Heart left ventricle (tissue), 16 donors: ENCODE data around the gene FOXP1. TPM values are rescaled to one million over a fixed set of nuclear protein-coding genes. Genes with fewer than 3 reads are reported as not detected.
"Not testable (repeated sequence)": the region's sequence is repeated elsewhere in the genome, so short reads cannot be mapped to it uniquely, and the experiment has no call there.

Experiments
- ATAC-seq, 4 donors: fragments of 200-7000 bp; cut with Tn5 transposase; one replicate each; pipeline ENCODE4 v1.9.1; 2020 to 2022; ENCODE audit warnings: moderate library complexity in 4 of 4, mild to moderate bottlenecking in 3 of 4, moderate number of reproducible peaks in 1 of 4
- DNase-seq, 5 donors: peaks; one replicate each; pipeline ENCODE4 v3.0.0-alpha.2; 2020
- H3K27ac ChIP-seq, 12 donors: fragments of 200-600 bp; sonication (generic) in 4 of 12; one replicate each; pipeline versions ENCODE4 v1.5.0 to v1.8.0; 2016 to 2022; ENCODE audit warnings: mild to moderate bottlenecking in 2 of 12
- H3K27me3 ChIP-seq, 9 donors: fragments of 200-600 bp; sonication (generic) in 2 of 9; one replicate each; pipeline versions ENCODE4 v1.5.1 to v1.8.0; 2016 to 2022; ENCODE audit warnings: mild to moderate bottlenecking in 3 of 9
- H3K36me3 ChIP-seq, 9 donors: fragments of 200-600 bp; sonication (generic) in 2 of 9; one replicate each; pipeline versions ENCODE4 v1.5.0 to v1.8.0; 2018 to 2022; ENCODE audit warnings: mild to moderate bottlenecking in 2 of 9
- H3K4me1 ChIP-seq, 12 donors: fragments of 200-600 bp; sonication (generic) in 4 of 12; one replicate each; pipeline versions ENCODE4 v1.5.0 to v1.8.0; 2016 to 2022; ENCODE audit warnings: mild to moderate bottlenecking in 3 of 12
- H3K4me3 ChIP-seq, 12 donors: fragments of 200-600 bp; sonication (generic) in 4 of 12; one replicate each; pipeline versions ENCODE4 v1.5.0 to v1.8.0; 2017 to 2022; ENCODE audit warnings: mild to moderate bottlenecking in 9 of 12, moderate library complexity in 4 of 12
- H3K9me3 ChIP-seq, 12 donors: fragments of 200-600 bp; sonication (generic) in 4 of 12; one replicate each; pipeline versions ENCODE4 v1.5.0 to v1.8.0; 2016 to 2022; ENCODE audit warnings: mild to moderate bottlenecking in 1 of 12
- POLR2A ChIP-seq, 2 donors: fragments of 450-650 bp; IDR thresholded peaks; one replicate each; pipeline ENCODE4 v1.6.1; 2017; ENCODE audit warnings: antibody characterized with exemption in 2 of 2, mild to moderate bottlenecking in 2 of 2, moderate library complexity in 2 of 2
- WGBS, 4 donors: extraction: QIAGEN DNeasy Blood & Tissue Kit in 2 of 4; methylation state at CpG; one replicate each; pipeline versions ENCODE4 v1.1.5 to v1.1.7; 2013 to 2018; 5-methylcytosine and 5-hydroxymethylcytosine counted together
- intact Hi-C, 10 donors: fragments of 100-400 bp; cut with DNase I; formaldehyde crosslinking; loops; one replicate each; pipeline versions ENCODE4 v1.11.1 to v1.14.2; 2022
- polyA plus RNA-seq, 2 donors: library from polyadenylated mRNA; stranded (reverse); fragments of 200-250 nt; gene quantifications; one replicate each; pipeline ENCODE4 v1.2.3, GENCODE V29; 2013
- total RNA-seq, 9 donors: library from RNA; depleted of rRNA in 2 of 9; stranded (reverse); fragments of >200 nt in 2 of 9; fragmentation: NEBNext Ultra II Directional in 3 of 9; extraction: Animal tissue kit (Norgen Biotek cat#: 25700) in 3 of 9; gene quantifications; one replicate each; pipeline versions ENCODE4 v1.1.0 to v1.2.4, GENCODE V29; 2016 to 2023
- TF ChIP-seq, protein P1 (sequence below), 12 donors: fragments of 200-600 bp; sonication (generic) in 4 of 12; IDR thresholded peaks; one replicate each; pipeline versions ENCODE4 v1.5.0 to v1.8.0; 2018 to 2022; ENCODE audit warnings: antibody characterized with exemption in 12 of 12, mild to moderate bottlenecking in 5 of 12
- donor health status: ischemic (EF 13 %, LVEDD 7.1; RV severe dilation, severe dysfunction).
- donor health status: healthy with polysubstance abuse.
- donor health status: DM: no; HTN: yes; CAD: no.
- donor health status: DM: no; HTN: no; CAD: no.
- donor health status: ischemic (EF 25% LVEDD 6.9; RV normal size, moderate dysfunction).
- donor health status: ischemic (EF 25% LVEDD 5.7; RV mildly dilated, moderate dysfunction).
- donor health status: healthy.
- donor health status: DM: yes; HTN: yes; CAD: no.
- donor health status: ischemic (EF 35%, LVEDD 5.7; RV mildly dilated, moderate dysfunction).
- donor health status: nonischemic (EF 11% LVEDD 7.7; RV severe dilation, severe dysfunction).
- donor health status: DM: yes; HTN: yes; CAD: no.
- donor health status: PGD.
- donor health status: ischemic (EF 29% LVEDD 5.4; RV normal size, mild dysfunction).
- donor health status: nonischemic (EF 23%, LVEDD 6.1; RV moderate dilation, normal function).

The FOXP1 gene
- total and polyA plus RNA-seq, 11 donors, result 14.9 to 67.8 (median 41.1) TPM

DNA sequence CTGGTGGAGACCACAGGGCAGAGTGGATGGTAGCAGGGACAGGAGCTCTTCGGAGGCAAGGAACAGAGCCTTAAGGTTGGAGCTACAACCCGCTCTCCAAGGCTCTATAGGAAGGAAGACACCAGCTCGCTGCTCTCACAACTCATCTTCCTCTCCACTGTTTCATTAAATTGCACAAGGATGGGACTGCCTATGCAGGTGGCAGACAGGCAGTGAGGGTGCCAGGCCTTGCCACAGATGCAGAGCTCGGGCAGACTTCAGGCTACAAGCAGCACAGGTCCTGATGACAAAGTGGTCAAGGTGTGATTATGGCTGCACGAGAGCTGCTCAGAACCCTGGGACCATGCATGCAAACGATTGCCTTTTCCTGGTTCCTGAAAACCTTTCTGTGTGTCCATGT, 144.6 kb downstream of the FOXP1 start:
- ATAC-seq (no peak), DNase-seq (no peak)
- H3K36me3 ChIP-seq, result peaks cover 0 to 5% (median 0%) of the 10 kb centered on the region in 9 donors
- WGBS, 4 donors, result 86 to 94% (median 91%) methylated on average over 6 of the region's 6 CpGs
- no peaks in the 10 kb centered on the region for H3K27me3 ChIP-seq
- H3K27ac ChIP-seq, result no peak overlapping the region
- H3K4me1 ChIP-seq, result peaks cover 0 to 56% (median 27%) of the 10 kb centered on the region in 12 donors
- TF ChIP-seq POLR2A (IDR thresholded peaks at IDR 0.05), result no peak
- TF ChIP-seq, protein P1, sequence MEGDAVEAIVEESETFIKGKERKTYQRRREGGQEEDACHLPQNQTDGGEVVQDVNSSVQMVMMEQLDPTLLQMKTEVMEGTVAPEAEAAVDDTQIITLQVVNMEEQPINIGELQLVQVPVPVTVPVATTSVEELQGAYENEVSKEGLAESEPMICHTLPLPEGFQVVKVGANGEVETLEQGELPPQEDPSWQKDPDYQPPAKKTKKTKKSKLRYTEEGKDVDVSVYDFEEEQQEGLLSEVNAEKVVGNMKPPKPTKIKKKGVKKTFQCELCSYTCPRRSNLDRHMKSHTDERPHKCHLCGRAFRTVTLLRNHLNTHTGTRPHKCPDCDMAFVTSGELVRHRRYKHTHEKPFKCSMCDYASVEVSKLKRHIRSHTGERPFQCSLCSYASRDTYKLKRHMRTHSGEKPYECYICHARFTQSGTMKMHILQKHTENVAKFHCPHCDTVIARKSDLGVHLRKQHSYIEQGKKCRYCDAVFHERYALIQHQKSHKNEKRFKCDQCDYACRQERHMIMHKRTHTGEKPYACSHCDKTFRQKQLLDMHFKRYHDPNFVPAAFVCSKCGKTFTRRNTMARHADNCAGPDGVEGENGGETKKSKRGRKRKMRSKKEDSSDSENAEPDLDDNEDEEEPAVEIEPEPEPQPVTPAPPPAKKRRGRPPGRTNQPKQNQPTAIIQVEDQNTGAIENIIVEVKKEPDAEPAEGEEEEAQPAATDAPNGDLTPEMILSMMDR (IDR thresholded peaks at IDR 0.05), result no peak
- H3K9me3 ChIP-seq, result no peaks in the 10 kb centered on the region
- intact Hi-C loops, result loop anchor here in 3 of 10 donors (2.0 to 10.0 kb wide), 3 partner anchors 24 to 146 kb away; partner anchors contain the start of gene FOXP1 (in 1 of the 3)
- no peak overlapping the region for H3K4me3 ChIP-seq

- Histone ChIP-seq H3K4me1 (peaks cover 0 to 53% (median 25%) of the 10 kb centered on the region in 12 donors), H3K27me3 (no peaks in the 10 kb centered on the region), H3K9me3 (no peaks in the 10 kb centered on the region), H3K36me3 (peaks cover 0 to 5% (median 0%) of the 10 kb centered on the region in 9 donors), H3K27ac (no peak overlapping the region), H3K4me3 (no peak overlapping the region)
- no peak for TF ChIP-seq POLR2A (IDR thresholded peaks at IDR 0.05)
- TF ChIP-seq, protein P1 (IDR thresholded peaks at IDR 0.05), result no peak
- intact Hi-C loops, result loop anchor here in 3 of 10 donors (2.0 to 10.0 kb wide), 3 partner anchors 25 to 147 kb away; partner anchors contain the start of gene FOXP1 (in 1 of the 3)
- no peak for ATAC-seq
- no peak for DNase-seq
- WGBS, 4 donors, result 52 to 61% (median 56%) methylated on average over 7 of the region's 7 CpGs
Measured at GRCh38 chr3:71438071-71438685, 145.3 kb downstream of the FOXP1 start.

DNA sequence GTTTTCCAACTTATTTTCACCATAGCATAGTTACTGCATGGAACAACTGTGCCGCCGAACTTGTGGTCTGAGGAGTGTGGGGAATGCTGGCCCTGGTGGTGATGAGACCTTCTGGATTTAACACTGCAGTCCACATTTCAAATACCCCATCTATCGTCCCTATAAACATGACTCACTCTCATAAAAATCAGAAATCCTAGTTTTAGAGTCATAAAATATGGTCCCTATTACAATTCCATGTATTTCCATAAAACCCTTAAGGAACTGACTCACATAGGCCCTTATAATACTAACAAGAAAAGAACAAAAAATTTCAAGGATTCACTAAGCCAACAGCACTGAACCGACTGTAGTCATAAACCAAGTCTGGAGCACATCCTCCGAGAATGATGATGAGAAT, 147.2 kb downstream of the FOXP1 start:
- H3K4me1 ChIP-seq, result peaks cover 0 to 53% (median 29%) of the 10 kb centered on the region in 12 donors
- ATAC-seq (no peak), DNase-seq (no peak)
- no peaks in the 10 kb centered on the region for H3K9me3 ChIP-seq
- no peak for TF ChIP-seq POLR2A (IDR thresholded peaks at IDR 0.05)
- TF ChIP-seq, protein P1 (IDR thresholded peaks at IDR 0.05), result no peak
- intact Hi-C loops, result loop anchor here in 2 of 10 donors (10.0 kb wide), 2 partner anchors 138 to 148 kb away; partner anchors contain the start of gene FOXP1 (in 1 of the 2)
- H3K36me3 ChIP-seq, result peaks cover 0 to 5% (median 0%) of the 10 kb centered on the region in 9 donors
- WGBS, 4 donors, result 93 to 97% (median 96%) methylated on average over 5 of the region's 5 CpGs
- H3K27me3 ChIP-seq, result no peaks in the 10 kb centered on the region
- no peak overlapping the region for H3K27ac ChIP-seq
- no peak overlapping the region for H3K4me3 ChIP-seq

DNA sequence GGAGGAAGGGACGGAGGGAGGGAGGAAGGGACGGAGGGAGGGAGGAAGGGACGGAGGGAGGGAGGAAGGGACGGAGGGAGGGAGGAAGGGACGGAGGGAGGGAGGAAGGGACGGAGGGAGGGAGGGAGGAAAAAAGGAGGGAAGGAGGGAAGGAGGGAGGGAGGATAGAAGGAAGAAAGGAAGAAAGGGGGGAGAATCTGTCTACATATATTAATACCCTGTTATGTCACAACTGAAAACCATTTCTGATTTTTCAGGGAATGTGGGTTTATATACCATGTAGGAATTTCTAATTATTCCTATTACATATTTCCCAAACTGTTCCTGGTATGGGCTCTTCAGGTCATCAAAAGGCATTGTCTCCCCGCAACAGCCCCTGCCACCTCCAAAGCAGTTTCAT, 147.7 kb downstream of the FOXP1 start:
- H3K4me1 ChIP-seq, result peaks cover 0 to 50% (median 24%) of the 10 kb centered on the region in 12 donors
- H3K36me3 ChIP-seq, H3K27me3 ChIP-seq, H3K4me3 ChIP-seq, H3K9me3 ChIP-seq, ATAC-seq, DNase-seq, H3K27ac ChIP-seq: not testable (repeated sequence)
- intact Hi-C loops, result loop anchor here in 2 of 10 donors (10.0 kb wide), 2 partner anchors 139 to 149 kb away; partner anchors contain the start of gene FOXP1 (in 1 of the 2)
- WGBS, 4 donors, result 88 to 99% (median 92%) methylated on average over 4 to 7 of the region's 7 CpGs
